KOPT-K1 (cell line): Measurements from ENCODE around the gene POLN.

Experiments
- H3K27ac ChIP-seq: fragments of 200-600 bp; sonication (generic); 2 replicates; pipeline ENCODE4 v1.5.1; 2016; ENCODE audit warnings: antibody characterized with exemption, mild to moderate bottlenecking, low read depth, low read length; ENCODE audit not compliant: poor library complexity, severe bottlenecking
- H3K36me3 ChIP-seq: fragments of 200-600 bp; sonication (generic); 2 replicates; pipeline ENCODE4 v1.5.1; 2017; ENCODE audit warnings: antibody characterized with exemption, mild to moderate bottlenecking, low read length, moderate library complexity; ENCODE audit not compliant: insufficient read depth
- H3K9me3 ChIP-seq: fragments of 200-600 bp; sonication (generic); 2 replicates; pipeline ENCODE4 v1.5.1; 2017; ENCODE audit warnings: antibody characterized with exemption, low read length, mild to moderate bottlenecking; ENCODE audit not compliant: insufficient read depth, poor library complexity, severe bottlenecking

The POLN gene

DNA sequence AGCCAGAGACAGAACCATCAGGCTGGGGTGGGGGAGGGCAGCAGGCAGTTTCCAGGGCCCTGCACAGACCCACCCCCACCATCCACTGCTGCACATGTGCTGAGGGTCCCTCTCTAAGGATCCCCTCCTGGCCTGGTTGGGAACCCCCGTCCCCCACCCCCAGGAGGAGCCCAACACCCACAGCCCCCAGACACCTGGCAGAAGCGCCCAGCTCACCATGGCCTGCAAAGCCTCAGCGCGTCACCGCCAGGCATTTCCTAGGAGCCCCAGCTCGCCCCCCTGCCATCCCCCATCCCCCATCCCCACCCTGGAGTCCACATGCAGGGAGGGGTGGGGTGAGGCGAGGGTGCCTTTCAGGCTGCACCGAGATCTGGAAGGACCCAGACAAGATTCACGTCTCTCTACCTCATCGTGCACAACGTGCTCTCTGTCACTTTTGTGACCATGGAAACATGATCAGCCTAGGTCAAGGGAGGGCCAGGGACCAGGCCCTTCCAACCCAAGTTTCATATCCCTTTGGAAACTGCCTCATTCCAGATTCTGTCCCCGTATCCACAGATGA lies 10.7 kb upstream of the POLN start:
- Histone ChIP-seq H3K9me3 (no peaks in the 10 kb centered on the region), H3K27ac (no peak overlapping the region), H3K36me3 (no peaks in the 10 kb centered on the region; the same call in 1 of the 2 replicates)

DNA sequence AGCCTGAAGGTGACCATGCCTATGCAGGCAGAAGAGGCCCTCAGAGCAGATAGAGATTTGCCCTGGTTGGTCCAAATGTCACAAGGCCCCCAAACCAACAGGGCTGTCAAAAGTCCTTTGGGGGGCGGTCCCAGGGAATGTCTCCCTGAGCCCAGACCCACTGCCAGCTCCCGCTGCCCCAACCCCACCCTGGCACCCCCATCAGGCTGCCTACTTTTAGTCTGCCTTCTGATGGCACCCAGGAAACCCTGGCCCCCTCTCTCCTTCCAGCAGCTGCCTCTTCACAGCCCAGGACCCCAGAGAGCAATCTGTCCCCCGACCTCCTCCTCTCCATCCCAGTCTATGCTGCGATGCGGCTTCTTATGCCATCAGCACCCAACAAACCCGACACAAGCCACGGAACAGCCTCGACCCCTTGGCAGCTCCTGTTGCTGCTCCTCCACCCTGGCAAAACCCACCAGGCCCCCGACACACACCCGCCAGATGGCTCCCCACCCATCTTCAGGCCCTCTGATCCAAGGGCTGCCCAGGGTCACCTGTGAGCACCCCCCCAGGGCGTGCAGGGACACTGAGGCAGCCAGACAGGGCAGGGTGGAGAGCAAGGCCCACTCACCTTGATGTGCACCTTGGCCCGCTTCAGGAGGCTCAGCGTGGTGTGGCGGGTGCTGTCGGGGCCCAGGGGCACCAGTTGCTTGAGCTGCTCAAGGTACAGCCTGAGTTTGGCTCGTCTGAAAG lies 10.0 kb upstream of the POLN start:
- no peak overlapping the region for H3K27ac ChIP-seq
- H3K36me3 ChIP-seq = no peaks in the 10 kb centered on the region; the same call in 1 of the 2 replicates
- no peaks in the 10 kb centered on the region for H3K9me3 ChIP-seq

DNA sequence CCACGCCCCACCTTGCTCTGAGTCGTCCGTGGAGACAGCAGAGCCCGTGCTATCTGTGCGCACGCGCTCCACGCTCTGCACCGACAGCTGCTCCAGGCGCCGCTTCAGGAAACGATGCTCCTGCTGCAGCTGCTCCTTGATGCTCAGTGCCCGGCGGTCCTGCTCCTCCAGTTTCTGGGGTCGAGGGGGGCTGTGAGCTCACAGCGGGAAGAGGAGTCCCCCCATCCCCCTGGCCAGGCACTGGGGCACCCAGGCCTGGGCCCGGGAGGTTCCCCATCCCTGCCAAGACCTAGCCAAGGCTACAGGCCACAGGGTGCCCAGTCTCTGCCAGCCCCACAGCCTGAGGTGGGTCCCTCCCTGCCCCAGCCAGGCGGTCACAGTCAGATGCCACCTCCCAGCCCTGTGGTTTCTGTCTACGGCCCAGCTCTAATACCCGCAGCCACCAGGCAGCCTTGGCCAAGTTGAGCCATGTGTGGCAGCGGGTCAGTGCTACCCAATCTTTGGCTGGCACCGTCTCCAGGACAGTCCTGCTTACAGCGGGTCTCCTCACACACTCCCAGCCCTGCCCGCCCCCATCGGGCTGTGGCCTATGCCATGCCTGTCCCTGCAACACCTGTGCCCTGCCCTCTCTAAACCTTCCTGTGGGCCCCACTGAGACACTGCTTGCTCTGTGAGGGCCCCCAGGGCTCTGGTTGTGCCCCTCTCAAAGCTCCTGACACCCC lies 9.3 kb upstream of the POLN start:
- no peaks in the 10 kb centered on the region for H3K9me3 ChIP-seq
- no peak overlapping the region for H3K27ac ChIP-seq
- H3K36me3 ChIP-seq = no peaks in the 10 kb centered on the region; the same call in 1 of the 2 replicates

DNA sequence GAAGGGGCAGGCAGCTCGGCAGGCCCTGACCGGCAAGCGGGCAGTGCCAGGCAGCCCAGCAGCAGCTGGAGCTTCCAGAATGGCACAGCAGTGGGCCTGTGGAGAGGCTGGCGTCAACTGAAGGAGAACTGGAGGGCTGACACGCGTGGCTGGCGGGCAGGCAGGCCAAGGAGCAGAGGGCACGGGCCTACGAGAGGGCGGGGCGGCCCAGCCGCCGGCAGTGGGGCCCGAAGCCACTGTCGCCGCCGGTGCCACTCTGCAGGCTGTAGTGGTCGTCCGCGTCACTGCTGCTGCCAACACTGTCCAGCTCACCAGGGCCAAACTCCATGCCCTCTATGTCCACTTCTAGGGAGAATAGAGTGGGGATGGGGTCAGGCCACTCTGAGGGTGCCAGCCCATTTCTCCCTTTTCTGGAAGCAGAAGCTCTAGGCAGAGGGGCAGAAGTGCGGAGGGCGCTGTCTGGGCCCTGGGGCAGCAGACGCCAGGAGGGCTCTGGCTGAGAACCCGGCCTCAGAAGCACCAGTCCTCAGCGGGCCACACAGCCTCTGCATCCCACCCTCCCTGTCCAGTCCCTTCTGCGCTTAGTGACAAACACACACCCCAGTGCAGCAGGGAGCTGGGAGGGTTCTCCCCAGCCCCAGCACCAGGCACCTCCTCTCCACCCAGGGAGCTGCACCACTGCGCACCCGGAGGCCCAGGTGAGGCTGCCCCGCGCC lies 8.6 kb upstream of the POLN start:
- H3K36me3 ChIP-seq = no peaks in the 10 kb centered on the region; the same call in 1 of the 2 replicates
- no peak overlapping the region for H3K27ac ChIP-seq
- no peaks in the 10 kb centered on the region for H3K9me3 ChIP-seq

DNA sequence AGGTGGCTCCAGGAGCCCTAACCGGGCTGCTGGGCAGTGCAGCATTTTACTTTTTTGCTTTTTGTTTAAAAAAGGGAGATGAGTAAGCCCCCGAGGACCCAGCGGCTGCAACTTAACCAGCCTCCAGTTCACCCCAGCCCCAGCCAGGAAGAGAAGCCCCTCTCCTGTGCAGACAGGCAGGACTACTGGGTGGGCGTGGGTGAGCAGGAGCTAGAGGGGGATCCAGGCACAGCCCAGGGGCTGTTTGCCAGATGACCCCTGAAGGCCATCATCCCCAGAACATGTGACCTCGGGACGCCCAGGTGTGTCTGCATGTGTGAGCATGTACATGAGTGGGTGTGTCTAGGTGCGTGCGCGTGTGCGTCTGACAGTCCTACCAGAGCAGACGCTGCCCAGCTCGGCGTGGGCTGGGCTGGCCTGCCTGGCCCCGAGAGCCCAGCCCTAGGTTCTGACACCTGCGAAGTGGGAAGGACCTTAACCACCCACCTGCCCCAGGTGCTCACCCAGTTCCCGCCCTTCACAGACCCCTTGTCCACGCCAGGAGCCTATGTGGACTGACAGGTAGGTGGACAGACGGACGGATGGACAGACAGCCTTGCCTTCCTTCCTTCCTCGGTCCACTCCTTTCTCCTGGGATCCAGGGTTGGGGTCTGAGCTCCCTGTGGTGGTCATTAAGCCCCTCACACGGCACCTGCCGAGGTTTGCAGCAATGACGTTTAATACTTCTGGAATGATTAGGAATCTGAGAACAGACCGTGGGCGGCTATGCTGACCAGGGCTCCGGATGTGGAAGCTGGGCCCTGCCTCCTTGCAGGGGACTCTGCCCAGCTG lies 7.8 kb upstream of the POLN start:
- Histone ChIP-seq H3K27ac (no peak overlapping the region), H3K36me3 (no peaks in the 10 kb centered on the region; the same call in 1 of the 2 replicates)

DNA sequence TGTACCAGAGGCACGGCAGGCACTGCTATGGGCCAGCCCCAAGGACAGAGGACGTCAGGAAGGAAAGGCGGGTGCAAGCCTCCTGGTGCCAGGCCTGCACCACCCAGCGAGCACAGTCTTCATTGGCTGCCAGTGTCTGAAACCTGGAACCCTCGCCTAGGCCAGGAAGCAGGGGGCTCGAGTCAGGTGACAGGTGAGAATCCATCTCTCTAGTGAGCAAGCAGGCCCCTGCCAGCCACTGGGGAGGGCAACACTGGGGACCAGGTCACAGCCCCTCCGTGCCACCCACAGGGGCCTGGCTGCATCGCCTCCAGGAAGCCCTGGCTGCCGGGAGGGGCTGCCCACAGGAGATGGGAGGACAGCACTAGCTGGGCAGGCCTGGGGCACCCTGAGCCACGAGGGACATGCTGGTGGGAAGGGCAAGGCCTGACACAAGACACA lies 6.9 kb upstream of the POLN start:
- Histone ChIP-seq H3K9me3 (no peaks in the 10 kb centered on the region), H3K36me3 (no peaks in the 10 kb centered on the region; the same call in 1 of the 2 replicates), H3K27ac (no peak overlapping the region)

More for the DNA sequence above, 7.8 kb upstream of the POLN start:
- no peaks in the 10 kb centered on the region for H3K9me3 ChIP-seq

DNA sequence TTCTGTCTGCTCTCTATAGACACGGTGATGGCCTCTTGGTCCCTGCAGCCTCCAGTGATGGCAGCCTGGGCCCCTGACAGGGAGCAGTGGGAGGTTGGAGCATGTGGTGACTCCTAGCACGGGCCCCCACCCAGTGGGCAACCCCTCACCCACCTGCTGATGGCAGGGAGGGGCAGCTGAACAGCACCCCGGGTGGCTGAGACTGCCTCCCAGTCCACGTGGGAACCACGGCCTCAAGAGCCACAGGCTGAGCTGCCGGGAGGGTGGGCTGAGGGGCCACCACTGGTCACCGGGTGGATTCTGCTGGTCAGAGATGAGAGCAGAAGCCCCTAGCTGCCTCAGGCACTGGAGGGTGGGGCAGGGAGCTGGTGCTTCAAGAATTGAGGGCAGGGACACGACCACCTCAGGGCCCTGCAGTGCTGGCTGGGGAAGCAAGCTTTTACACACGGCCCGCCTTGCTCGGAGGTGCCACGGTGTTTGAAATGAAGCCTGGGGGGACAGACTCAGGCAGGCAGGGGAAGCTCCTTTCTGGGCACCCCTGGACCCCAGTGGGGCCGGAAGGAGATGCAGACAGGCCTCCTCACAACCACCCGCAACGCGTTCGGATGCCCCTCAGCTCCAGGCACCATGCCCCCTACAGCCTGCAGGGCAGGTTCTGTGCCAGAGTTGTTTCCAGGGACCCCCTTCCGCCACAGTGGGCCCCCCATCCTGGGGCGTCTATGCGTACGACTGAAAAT lies 6.3 kb upstream of the POLN start:
- no peak overlapping the region for H3K27ac ChIP-seq
- H3K9me3 ChIP-seq = no peaks in the 10 kb centered on the region
- H3K36me3 ChIP-seq = no peaks in the 10 kb centered on the region; the same call in 1 of the 2 replicates

DNA sequence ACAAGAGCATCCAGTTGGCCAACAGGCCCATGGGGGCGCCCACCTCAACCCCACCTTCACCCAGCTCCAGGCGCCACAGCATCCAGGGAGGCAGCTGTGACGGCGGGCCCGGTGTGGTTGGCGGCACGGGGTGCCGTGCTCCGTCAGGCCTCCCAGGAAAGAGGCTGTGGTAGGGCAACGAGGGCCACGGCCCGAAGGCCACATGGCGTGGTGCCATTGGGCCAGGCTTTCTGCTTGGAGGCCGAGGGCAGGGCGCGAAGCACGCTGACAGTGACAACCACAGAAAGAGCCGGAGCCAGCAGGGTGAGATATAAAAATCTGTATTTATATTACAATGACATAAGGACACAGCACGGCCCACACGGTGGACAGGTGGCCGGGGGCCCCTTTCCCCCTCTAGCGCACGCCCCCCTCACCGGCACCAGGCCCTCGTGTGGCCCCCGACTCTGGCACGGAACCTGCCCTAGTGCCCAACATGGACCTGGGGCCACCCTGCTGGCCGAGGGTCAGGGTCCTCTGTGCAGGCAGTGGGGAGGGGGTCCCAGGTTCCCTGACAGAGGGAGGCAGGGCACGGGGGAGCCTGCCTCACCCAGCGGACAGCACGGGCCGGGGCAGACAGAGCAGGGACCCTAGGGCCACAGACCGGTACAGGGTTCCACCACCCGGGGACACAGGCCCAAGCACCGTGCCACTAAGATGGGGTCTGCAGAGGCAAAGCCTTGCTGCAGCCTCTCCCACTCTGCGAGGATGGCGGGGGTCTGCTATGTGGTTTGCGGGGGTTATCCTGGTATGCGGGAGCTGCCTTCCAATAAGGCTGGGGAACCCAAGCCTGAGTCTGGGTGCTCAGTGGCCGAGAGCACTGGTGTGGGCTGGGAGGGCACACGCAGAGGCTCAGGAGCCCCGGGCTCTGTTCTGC lies 5.5 kb upstream of the POLN start:
- H3K9me3 ChIP-seq = no peaks in the 10 kb centered on the region
- H3K36me3 ChIP-seq = no peaks in the 10 kb centered on the region; the same call in 1 of the 2 replicates
- H3K27ac ChIP-seq = no peak overlapping the region

DNA sequence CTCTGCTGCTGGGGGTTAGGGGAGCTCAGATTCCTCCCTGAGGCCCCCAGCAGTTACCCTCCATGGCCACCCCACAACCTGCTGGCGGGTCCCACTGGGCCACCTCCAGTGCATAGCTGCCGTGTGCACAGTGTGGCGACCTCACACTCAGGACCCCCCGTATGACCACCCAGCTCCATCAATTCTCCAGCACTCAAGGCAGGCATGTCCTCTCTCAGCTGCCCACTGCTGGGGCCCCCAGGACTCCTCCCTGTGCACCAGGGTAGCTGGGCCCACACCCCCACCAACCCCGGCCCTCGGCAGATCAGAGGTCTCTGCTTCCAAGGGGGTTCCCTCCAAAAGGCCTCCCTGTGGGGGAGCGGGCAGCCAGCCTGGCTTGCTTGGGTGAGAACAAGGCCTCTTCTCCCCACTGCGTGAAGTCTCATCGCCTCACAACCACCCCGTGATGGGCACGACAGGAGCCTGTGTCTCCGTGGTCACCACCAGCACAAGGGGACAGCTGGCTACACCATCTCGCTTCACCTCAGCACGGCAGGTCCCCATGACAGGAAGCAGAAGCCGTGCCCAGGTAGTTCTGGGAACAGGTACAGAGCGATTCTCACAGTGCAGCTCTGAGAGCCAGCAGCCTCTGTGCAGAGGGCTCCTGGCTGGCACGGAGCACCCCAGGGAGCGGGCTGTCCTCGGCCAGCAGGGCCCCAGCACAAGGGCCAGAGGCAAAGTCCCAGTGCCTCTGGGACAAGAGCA lies 4.6 kb upstream of the POLN start:
- Histone ChIP-seq H3K36me3 (no peaks in the 10 kb centered on the region; the same call in 1 of the 2 replicates), H3K27ac (no peak overlapping the region), H3K9me3 (no peaks in the 10 kb centered on the region)

DNA sequence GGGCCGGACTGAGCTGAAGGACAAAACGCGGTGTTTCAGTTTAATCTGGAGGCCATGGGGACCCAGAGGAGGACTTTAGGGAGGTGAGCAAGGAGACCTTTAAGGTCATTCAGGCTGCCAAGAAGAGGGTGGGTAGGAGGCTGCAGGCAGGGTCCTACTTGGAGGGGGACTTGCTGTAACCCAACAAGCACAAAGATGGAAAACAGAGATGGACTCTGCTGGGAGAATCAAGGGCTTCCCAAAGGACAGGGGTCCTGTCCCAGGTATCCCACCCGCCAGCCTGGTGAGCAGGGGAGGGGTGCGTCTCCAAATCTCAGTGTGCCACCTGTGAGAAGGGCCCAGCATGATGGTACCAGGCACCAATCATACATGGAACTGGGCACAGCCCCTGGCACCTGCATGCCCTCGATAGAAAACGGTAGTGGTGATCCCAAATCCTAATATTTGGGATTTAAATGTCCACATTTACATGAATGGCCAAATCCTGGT lies 3.9 kb upstream of the POLN start:
- H3K9me3 ChIP-seq = no peaks in the 10 kb centered on the region
- H3K27ac ChIP-seq = no peak overlapping the region
- no peaks in the 10 kb centered on the region; the same call in 1 of the 2 replicates for H3K36me3 ChIP-seq

DNA sequence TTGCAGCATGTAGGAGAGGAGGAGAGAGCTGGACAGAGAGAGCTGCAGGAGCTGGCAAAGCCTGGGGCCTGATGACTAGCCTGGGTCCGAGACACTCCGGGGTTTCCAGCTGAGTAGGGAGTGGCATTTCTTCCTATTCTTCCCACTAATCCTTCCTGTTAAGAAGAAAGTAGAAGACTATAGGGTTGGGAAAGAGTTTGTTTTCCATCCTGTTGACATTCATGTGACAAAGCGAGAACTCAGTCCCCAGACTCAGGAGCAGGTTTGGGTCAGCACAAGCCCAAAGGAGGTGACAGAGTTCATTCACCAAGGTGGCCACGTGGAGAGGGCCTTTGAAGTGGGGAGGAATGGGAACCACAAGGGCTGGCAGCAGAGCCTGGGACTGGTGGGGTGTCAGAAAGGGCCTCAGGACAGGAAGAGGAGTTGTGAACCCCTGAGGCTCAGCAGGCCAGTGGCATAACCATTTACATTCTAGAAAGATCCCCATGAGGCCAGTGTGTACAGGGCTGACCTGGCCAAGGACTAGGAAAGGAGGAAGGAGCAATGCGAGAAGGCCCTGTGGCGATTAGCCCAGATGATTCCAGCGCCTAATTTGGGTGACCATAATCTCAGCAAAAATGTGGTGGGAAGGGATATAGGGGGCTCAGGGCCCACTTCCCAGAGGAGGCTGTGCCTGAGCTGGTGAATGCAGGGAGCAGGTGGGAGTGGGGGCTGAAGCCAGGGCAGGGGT lies 3.3 kb upstream of the POLN start:
- no peak overlapping the region for H3K27ac ChIP-seq
- H3K36me3 ChIP-seq = peaks cover 3% of the 10 kb centered on the region

More for the DNA sequence above, 3.3 kb upstream of the POLN start:
- H3K9me3 ChIP-seq = no peaks in the 10 kb centered on the region
